Measurements from ENCODE around the gene KIF6. TPM values are rescaled to one million over a fixed set of nuclear protein-coding genes. Genes with fewer than 3 reads are reported as not detected.

KIF6 gene
- total RNA-seq, 1 donor from 2014 or later = not detected

- DNase-seq = no peak
- no peak overlapping the region for H3K27ac Mint-ChIP-seq
- no peak overlapping the region for H3K4me3 Mint-ChIP-seq
- H3K36me3 Mint-ChIP-seq (ENCODE audit: low read depth) = no peaks in the 10 kb centered on the region
- no peaks in the 10 kb centered on the region for H3K4me1 Mint-ChIP-seq
- no peak for ATAC-seq (ENCODE audit: low read depth)
- TF ChIP-seq CTCF (IDR thresholded peaks at IDR 0.05) = no peak
- ChIA-PET POLR2A (no interaction called here), CTCF (no interaction called here)
- H3K9me3 Mint-ChIP-seq = peaks cover 10% of the 10 kb centered on the region
- H3K27me3 Mint-ChIP-seq = no peaks in the 10 kb centered on the region
- intact Hi-C loops (cut with micrococcal nuclease) = no loop called here
Measured at GRCh38 chr6:39440039-39440426, 285.2 kb downstream of the KIF6 start.

- no peak for TF ChIP-seq CTCF (IDR thresholded peaks at IDR 0.05)
- H3K4me3 Mint-ChIP-seq = no peak overlapping the region
- H3K9me3 Mint-ChIP-seq = peaks cover 10% of the 10 kb centered on the region
- ATAC-seq (ENCODE audit: low read depth) = no peak
- H3K27me3 Mint-ChIP-seq = no peaks in the 10 kb centered on the region
- ChIA-PET POLR2A (no interaction called here), CTCF (no interaction called here)
- DNase-seq = no peak
- intact Hi-C loops (cut with micrococcal nuclease) = no loop called here
- no peaks in the 10 kb centered on the region for H3K4me1 Mint-ChIP-seq
- no peak overlapping the region for H3K27ac Mint-ChIP-seq
- no peaks in the 10 kb centered on the region for H3K36me3 Mint-ChIP-seq (ENCODE audit: low read depth)
Measured at GRCh38 chr6:39439342-39440038, 285.7 kb downstream of the KIF6 start.

GRCh38 chr6:39433630-39434029 is 291.6 kb downstream of the KIF6 start:
- no peak for ATAC-seq (ENCODE audit: low read depth)
- CTCF ChIA-PET = no interaction called here

GRCh38 chr6:39432330-39433025 is 292.7 kb downstream of the KIF6 start:
- no peak overlapping the region for H3K4me3 Mint-ChIP-seq
- TF ChIP-seq CTCF (IDR thresholded peaks at IDR 0.05) = no peak
- H3K27me3 Mint-ChIP-seq = peaks cover 7% of the 10 kb centered on the region
- DNase-seq (no peak), ATAC-seq (ENCODE audit: low read depth) (no peak)
- no peaks in the 10 kb centered on the region for H3K36me3 Mint-ChIP-seq (ENCODE audit: low read depth)
- ChIA-PET CTCF (no interaction called here), POLR2A (no interaction called here)
- H3K4me1 Mint-ChIP-seq = peaks cover 4% of the 10 kb centered on the region
- H3K27ac Mint-ChIP-seq = no peak overlapping the region
- intact Hi-C loops (cut with micrococcal nuclease) = no loop called here
- peaks cover 9% of the 10 kb centered on the region for H3K9me3 Mint-ChIP-seq

More at GRCh38 chr6:39433630-39434029, 291.6 kb downstream of the KIF6 start:
- no peak for DNase-seq
- peaks cover 4% of the 10 kb centered on the region for H3K4me1 Mint-ChIP-seq
- intact Hi-C loops (cut with micrococcal nuclease) = no loop called here
- no peak overlapping the region for H3K4me3 Mint-ChIP-seq
- POLR2A ChIA-PET = no interaction called here
- H3K27ac Mint-ChIP-seq = no peak overlapping the region
- H3K27me3 Mint-ChIP-seq = peaks cover 7% of the 10 kb centered on the region
- no peak for TF ChIP-seq CTCF (IDR thresholded peaks at IDR 0.05)
- H3K9me3 Mint-ChIP-seq = peaks cover 10% of the 10 kb centered on the region
- no peaks in the 10 kb centered on the region for H3K36me3 Mint-ChIP-seq (ENCODE audit: low read depth)

- H3K4me1 Mint-ChIP-seq = peaks cover 4% of the 10 kb centered on the region
- H3K9me3 Mint-ChIP-seq = no peaks in the 10 kb centered on the region
- no peaks in the 10 kb centered on the region for H3K36me3 Mint-ChIP-seq (ENCODE audit: low read depth)
- DNase-seq (no peak), ATAC-seq (ENCODE audit: low read depth) (no peak)
- no peak overlapping the region for H3K4me3 Mint-ChIP-seq
- ChIA-PET CTCF (no interaction called here), POLR2A (no interaction called here)
- peaks cover 7% of the 10 kb centered on the region for H3K27me3 Mint-ChIP-seq
- intact Hi-C loops (cut with micrococcal nuclease) = no loop called here
- no peak for TF ChIP-seq CTCF (IDR thresholded peaks at IDR 0.05)
- no peak overlapping the region for H3K27ac Mint-ChIP-seq
Measured at GRCh38 chr6:39430871-39431523, 294.2 kb downstream of the KIF6 start.
